SH-SY5Y (cell line): ENCODE measurements around the gene LRRC39.

Source experiments
- GATA2 ChIP-seq: IDR thresholded peaks from 2 replicates; pipeline ENCODE4 v1.6.1; 2011; ENCODE audit warnings: mild to moderate bottlenecking, low read depth, low read length
- GATA3 ChIP-seq: IDR thresholded peaks from 2 replicates; pipeline ENCODE4 v1.6.1; 2011; ENCODE audit warnings: low read depth, mild to moderate bottlenecking, low read length, moderate library complexity

LRRC39 gene

DNA sequence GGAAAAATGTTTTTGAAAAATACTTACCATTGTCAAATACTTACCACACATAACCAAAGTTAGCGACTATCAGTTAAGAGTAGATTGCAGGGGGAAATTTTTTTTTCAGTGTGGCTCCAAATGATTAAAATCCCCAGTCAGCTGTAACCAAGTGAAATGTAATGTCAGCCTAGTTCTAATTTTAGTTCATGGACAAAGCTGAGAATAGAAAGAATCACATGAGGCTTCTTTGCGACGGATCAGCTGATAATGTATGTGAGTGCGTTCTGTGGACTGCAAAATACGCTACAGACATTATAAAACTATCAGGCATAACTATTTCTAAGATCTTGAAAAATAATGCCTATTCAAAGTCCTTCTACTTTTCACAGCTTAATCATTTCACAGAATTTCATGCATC, at the start of gene LRRC39:
TSS of gene LRRC39 (minus strand) at position 166 of the 400 bp plus-strand sequence. CDS start 9,740 bp downstream, outside the sequence.
- no peak for TF ChIP-seq GATA2
- no peak for TF ChIP-seq GATA3

DNA sequence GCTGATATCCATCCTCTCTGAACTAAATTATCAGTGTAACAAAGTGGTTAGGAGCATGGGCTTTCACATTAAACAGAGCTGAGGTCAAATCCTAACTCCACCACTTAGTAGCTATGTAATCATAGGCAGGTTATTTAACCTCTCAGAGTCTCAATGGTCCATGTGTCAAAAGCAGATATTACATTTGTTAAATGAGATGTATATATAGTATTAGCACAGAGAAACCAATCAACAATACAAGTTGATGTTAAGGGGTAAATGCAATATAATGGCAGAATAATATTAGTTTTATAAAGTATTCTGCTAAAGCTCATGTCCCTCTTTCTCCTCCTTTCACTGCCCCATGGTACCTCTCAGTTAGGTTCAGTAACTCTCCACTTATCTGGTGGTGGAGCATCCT, 44.4 kb upstream of the LRRC39 start:
- TF ChIP-seq GATA2 (no peak), GATA3 (no peak)

DNA sequence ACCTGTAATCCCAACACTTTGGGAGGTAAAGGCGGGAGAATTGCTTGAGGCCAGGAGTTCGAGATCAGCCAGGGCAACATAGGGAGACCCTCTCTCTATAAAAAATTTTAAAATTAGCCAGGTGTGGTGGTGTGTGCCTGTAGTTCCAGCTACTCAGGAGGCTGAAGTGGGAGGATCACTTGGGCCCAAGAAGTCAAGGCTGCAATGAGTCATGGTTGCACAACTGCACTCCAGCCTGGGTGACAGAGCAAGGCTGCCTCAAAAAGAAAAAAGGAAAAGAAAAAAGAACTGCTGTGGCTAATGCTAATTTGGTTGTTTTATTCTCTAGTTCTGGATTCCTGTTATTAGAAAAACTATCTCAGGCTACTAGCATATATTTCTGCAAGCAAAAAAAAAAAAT, 41.8 kb upstream of the LRRC39 start:
- no peak for TF ChIP-seq GATA3
- no peak for TF ChIP-seq GATA2

DNA sequence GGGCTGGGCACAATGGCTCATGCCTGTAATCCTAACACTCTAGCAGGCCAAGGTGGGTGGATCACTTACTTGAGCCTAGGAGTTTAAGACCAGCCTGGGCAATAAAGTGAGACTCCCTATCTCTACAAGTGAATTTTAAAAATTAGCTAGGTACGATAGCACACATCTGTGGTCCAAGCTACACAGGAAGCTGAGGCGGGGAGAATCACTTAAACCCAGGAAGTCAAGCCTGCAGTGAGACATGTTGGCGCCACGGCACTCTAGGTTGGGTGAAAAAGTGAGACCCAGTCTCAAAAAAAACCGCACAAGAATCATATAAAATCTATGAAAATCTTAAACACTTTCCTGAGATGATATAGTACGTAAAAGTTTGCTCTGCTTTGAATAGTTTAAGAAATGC, 41.4 kb upstream of the LRRC39 start:
- TF ChIP-seq GATA2 (no peak), GATA3 (no peak)

DNA sequence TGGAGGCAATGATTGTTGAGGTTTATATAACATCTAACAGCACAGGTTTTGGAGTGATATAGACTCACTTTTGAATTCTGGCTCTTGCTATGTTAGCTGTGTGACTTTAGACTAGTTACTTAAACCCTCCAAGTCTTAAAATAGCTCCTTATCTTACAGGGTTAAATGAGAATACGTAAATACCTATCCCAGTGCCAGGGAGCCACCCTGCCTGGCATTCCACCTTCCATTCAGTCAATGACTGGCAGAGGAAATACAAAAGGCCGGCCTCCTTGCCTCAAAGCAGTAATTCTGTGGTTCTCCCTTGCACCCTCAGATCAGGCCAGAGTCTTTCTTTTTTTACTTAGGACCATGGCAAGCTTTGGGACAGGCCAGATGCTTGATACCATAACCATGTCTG, 39.8 kb upstream of the LRRC39 start:
- no peak for TF ChIP-seq GATA3
- no peak for TF ChIP-seq GATA2

DNA sequence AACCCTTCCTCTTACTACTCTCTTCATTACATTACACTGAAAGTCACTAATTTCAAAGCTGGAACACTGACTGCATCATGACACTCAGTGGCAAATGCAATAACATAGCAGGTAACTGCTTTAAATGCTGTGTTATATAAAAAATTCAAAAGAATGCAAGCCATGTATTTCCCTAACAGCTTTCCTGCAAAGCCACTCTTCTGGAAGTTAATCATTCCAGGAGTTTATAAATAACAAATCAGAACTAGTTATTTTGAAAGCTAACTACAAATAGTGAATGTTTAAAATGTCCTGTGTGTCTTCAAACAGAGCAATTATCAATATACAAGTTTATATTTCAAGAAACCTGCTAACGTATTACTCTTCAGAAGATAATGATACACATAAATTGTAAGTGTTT, 37.0 kb upstream of the LRRC39 start:
- TF ChIP-seq GATA2 (no peak), GATA3 (no peak)

DNA sequence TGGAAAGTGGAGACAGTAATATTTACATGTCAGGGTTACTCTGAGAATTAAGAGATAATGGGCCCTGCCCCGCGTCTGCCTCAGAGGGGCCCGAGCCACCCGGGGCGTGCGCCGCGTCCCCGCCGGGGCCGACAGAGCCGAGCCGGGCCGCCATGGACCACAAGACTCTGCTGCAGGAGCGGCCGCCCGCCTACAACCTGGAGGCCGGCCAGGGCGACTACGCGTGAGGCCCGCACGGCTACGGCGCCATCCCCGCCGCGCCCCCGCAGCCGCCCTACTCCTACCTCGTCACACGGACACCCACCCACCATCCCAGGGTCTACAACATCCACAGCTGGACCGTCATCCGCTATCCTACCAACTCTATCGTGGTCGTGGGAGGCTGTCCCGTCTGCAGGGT, 35.1 kb upstream of the LRRC39 start:
- TF ChIP-seq GATA2, result no peak
- TF ChIP-seq GATA3, result no peak

DNA sequence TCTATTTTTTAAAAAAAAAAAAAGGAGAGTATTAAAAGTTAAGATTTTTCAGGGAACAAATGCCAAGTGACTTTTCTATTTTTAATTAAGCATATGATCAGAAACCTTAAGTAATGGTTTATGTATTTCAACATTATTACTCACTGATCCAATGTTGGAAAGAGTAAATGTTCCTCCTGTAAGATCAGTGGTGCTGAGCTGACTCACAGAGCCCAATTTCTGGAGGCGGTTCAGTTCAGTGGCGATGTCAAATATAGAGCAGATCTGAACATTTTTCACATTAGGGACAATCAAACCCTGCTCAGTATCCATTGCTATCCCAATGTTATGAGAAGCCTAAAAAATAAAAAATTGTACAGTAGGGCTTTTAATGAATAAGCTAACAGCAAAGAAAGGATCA, 28.2 kb upstream of the LRRC39 start:
- TF ChIP-seq GATA2 (no peak), GATA3 (no peak)

DNA sequence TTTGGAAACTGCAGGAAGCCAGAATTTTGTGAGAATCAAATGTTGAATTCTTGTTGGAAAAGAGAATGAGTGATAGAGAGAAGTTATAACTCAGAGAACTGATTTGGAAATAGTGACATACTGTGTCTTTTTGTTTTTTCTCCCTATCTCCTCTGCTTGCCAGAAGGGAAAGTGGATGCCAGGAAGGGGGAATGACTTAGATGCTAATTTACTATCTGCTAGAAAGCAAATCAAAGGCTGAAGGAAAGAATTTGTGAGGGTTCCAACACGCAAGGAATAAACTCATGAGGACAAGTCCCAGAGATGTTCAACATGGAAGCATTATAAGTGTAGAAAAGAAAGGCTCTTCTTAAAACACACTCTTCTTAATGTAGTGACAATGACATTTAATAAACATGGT, 20.5 kb upstream of the LRRC39 start:
- TF ChIP-seq GATA2 (no peak), GATA3 (no peak)

DNA sequence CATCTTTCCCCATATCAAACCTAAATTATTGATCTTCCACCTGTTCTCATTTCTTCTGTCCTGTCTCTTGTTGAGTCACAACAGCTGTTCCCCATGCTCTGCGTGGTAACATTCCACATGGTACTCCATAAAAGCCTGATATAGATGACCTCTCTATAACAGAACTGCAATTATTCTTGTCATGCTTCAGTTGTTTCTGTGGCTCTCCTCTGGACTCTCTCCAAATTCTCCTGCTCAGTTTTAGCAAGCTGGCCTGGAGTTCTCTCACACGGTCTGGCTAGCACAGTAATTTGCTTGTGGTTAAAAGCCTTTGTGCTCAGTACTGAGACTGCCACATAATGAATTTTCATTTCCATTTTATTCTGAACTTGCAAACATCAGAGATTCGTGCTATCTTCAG, 10.6 kb upstream of the LRRC39 start:
- TF ChIP-seq GATA3 (no peak), GATA2 (no peak)

DNA sequence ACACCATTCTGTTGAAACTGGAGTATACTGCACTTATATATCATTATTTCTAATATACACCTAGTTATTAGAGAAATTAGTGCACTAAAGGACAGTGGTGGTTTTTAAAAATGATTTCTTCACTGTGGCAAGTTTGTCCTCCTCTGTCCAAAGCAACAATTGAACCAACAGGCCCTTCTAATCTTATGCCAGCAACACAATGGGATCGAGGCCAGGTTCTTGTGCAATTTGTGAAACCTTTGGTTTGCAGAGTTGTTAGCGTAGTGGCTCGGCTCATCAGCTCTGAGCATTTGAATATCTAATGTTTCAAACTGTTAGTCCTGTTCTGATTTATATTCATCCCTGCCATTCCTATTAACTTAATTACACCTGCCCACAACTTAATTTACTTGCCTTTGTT, 9.9 kb upstream of the LRRC39 start:
- TF ChIP-seq GATA2 (no peak), GATA3 (no peak)

DNA sequence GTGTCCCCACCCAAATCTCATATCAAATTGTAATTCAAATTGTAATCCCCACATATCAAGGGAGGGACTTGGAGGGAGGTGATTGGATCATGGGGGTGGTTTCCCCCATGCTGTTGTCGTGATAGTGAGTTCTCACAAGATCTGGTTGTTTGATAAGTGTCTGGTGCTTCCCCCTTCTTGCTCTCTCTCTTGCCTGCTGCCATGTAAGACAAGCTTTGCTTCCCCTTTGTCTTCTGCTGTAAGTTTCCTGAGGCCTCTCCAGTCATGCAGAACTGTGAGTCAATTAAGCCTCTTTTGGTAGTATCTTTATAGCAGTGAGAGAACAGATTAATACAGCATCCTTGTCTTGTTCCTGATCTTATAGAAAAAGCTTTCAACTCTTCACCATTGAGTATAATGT, 6.5 kb upstream of the LRRC39 start:
- TF ChIP-seq GATA3 (no peak), GATA2 (no peak)

DNA sequence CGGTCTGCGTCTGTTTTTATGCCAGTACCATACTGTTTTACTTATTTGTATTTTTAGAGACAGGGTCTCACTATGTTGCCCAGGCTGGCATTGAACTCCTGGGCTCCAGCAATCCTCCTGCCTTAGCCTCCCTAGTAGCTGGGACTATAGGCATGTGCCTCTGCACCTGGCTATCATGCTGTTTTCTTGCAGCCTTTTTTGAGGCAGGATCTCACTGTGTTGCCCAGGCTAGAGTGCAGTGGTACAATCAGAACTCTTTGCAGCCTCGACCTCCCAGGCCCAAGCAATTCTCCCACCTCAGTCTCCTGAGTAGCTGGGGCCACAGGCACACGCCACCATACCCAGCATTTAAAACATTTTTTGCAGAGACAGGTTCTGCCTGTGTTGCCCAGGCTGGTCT, 5.3 kb upstream of the LRRC39 start:
- no peak for TF ChIP-seq GATA2
- TF ChIP-seq GATA3, result no peak

DNA sequence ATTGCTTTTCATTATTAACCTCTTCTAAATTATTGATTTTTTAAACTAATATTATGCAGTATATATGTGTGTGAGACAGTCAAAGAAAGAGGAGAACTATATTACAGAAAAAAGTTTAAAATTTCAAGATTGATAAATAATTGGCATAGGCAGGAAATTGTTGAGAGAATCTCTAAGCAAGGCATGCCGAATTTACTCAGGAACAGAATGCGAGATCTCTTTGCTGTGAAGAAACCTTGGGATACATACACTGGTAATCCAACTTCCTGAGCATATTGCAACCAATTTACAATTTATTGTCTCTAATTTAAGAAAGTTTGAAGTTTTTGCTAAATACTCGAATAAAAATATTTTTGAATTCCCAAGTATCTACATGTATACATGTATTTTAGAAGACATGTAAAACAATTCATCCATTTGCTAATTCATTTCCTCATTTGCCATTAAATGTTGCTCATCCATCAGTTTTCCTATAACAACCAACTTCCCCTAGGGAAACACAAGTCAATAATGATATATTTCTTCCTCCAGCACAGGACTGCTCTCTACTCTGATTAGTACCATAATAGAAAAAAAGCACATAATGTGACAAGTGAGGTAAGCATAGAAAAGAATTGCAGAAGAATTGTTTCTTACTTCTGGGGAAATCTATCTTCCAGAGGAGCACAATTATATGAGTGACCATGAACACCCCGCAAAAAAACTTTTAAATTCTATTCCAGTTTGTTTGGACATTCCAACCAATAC, 588 bp downstream of the LRRC39 start:
- TF ChIP-seq GATA2 (no peak), GATA3 (no peak)

DNA sequence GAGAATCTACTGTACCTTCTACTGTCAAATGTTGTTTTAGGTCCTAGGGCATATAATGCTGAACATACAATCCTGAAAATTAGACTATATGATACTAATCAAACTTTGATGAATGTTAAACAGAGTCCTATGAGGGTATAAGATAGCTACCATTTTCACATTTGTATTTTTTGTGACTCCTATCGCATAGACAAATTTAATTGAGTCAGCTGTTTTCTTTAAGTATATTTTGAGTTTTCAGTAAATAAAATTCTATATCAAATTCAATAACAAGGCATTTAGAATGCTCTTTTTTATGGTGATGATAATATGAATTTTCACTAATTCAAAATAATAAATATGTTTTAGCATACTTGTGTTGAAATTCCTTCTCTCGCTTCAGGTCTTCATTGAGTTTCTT, 10.0 kb downstream of the LRRC39 start:
- TF ChIP-seq GATA3 (no peak), GATA2 (no peak)

DNA sequence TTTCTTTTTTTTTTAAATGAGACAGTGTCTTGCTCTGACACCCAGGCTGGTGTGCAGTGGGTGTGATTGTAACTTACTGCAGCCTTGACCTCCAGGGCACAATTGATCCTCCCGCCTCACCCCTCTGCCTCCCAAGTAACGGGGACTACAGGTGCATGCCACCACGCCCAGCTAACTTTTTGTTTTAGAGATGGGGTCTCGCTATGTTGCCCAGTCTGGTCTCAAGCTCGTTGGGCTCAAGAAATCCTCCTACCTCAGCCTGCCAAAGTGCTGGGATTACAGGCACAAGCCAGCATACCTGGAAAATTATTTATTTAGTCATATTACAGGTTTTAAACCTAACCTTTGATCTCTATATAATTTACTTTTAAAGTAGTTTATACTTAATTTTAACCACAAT, 13.4 kb downstream of the LRRC39 start:
- no peak for TF ChIP-seq GATA2
- no peak for TF ChIP-seq GATA3
